GM03348 (cell line): Measurements from ENCODE around the gene MUC16.

ENCODE experiments used
- DNase-seq: peaks from one replicate; pipeline ENCODE4 v3.0.0; 2012; ENCODE audit warnings: low spot score

Gene MUC16

DNA sequence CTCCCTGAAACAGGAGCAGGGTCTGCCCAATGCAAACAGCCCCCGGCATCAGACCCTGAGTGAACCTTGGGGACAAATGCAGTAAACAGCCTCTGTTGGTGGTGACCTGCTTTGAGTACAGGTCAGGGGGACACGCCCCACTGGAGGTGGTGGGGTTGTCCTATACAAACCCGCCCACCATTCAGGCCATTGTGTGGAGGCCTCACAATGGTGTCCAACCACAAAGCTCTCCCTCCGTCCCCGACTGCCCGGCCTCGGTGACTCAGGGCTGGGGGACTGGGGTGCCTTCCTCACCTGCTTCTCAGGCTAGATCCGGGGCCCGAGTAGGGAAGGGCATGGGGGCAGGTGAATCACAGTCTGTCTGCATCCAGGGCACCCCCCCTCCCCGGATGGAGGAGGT lies 1.5 kb downstream of the MUC16 start:
- DNase-seq = no peak

DNA sequence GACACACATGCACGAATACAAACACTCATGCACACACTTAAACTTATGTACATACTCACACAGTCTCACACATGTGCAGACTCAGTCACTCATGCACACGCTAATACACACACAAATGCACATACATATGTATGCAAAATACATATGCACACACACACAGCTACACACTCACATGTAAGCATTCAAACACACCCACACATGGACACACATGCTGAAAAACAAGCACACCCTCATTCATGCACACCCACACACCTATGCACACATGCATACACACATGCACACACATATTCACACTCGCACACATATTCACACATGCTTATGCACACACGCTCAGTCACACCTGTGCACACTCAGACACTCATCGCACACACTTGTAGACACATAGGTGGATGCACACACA lies 9.3 kb downstream of the MUC16 start:
- DNase-seq = no peak

DNA sequence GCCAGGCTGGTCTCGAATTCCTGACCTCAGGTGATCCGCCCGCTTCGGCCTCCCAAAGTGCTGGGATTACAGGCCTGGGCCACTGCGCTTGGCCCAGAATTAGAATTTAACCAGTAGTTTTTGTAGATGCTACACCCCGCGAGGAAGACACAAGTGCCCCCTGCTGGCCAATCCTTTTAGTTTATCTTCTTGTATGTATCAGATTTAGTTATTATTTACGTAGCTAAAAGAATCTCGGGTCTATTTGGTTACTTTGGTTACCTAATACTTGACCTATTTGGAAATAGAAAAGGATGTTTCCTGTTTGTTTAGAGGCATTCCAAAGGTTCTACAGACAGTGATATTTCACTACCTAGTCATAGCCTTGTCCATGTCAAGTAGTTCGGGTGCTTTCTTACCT lies 22.0 kb downstream of the MUC16 start:
- no peak for DNase-seq

DNA sequence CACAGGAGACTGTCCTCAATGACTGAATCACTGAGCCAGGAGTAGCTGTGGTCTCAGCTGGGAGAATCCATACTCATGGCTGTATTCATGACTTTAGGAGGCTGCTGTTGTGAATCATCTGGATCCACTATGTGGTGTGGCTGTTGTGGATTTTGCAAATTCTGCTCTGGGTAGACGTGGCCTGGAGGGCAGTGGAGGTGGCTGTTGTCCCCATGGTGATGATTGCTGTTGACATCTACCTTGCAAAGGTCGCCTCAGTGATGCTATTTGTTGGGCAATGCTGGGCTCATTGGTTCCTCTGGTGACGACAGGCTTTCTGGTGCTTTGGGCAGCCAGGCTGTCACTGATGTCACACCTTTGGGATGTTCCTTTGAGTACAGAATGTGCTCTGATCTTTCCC lies 23.9 kb downstream of the MUC16 start:
- DNase-seq = no peak

DNA sequence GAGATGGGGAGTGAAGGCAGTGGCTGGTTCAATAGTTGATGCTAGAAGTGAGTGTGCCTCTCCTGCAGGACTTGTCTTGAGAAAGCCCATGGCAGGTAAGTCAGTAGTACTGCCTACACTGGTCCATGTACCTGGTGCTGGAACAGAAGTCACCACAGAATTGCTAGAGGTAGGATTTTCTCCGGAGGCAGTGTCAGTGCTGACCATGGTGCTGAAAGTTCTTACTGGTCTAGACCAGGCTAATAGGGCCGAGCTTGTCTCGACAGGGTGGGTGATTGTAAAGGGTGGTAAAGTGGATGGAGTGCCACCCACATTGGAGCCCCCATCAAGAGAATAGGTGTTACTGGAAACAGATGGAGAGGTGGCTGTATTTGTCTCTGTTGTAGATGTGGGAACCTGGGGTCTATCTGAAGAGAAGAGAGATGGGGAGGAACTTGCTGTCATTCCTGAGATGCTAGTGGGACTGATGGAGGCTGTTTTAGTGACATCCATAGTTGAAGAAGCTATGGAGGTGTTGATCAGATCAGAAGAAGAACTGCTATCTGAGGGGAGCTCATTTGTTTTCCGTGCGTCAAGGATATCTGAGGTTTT lies 36.6 kb downstream of the MUC16 start:
- no peak for DNase-seq

DNA sequence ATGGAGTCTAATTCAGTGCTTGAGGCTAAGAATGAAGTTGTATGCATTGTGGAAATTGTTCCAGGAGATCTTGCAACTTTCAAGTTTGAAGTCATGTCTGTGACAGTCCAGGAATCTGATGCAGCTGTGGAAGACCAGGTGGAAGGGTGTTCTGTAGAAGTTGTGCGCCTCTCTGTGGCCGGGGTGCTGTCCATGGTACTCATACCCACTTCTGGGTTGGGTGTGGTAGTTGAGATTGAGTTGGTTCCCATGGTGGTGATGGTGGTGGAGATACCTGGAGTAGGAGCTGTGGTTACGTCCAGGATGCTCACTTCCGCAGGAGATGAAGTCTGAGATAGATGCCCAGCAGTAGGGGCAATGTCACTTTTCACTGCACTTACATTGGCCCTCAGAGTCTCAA lies 44.3 kb downstream of the MUC16 start:
- no peak for DNase-seq
